Measurements from ENCODE around the gene TARP.

The TARP gene

GRCh38 chr7:38273286-38273995, at the start of gene TARP:
Gene TARP (minus strand): TSS chr7:38273636.
- no peak for DNase-seq (ENCODE audit: low read depth, low spot score)

GRCh38 chr7:38323156-38323555, 49.7 kb upstream of the TARP start:
- no peak for DNase-seq (ENCODE audit: low read depth, low spot score)

- no peak for DNase-seq (ENCODE audit: low read depth, low spot score)
Observed at GRCh38 chr7:38322461-38322860, 49.0 kb upstream of the TARP start.

GRCh38 chr7:38321967-38322366, 48.5 kb upstream of the TARP start:
- DNase-seq (ENCODE audit: low read depth, low spot score), result no peak

- no peak for DNase-seq (ENCODE audit: low read depth, low spot score)
Observed at GRCh38 chr7:38321515-38321944, 48.1 kb upstream of the TARP start.

GRCh38 chr7:38321050-38321449, 47.6 kb upstream of the TARP start:
- DNase-seq (ENCODE audit: low read depth, low spot score), result no peak

GRCh38 chr7:38319873-38320272, 46.4 kb upstream of the TARP start:
- DNase-seq (ENCODE audit: low read depth, low spot score), result no peak

- peak; percentile 96 for DNase-seq (ENCODE audit: low read depth, low spot score)
Observed at GRCh38 chr7:38318803-38319416, 45.5 kb upstream of the TARP start.

GRCh38 chr7:38318241-38318640, 44.8 kb upstream of the TARP start:
- no peak for DNase-seq (ENCODE audit: low read depth, low spot score)

GRCh38 chr7:38317515-38317914, 44.1 kb upstream of the TARP start:
- DNase-seq (ENCODE audit: low read depth, low spot score), result no peak

GRCh38 chr7:38316733-38317360, 43.4 kb upstream of the TARP start:
- no peak for DNase-seq (ENCODE audit: low read depth, low spot score)

GRCh38 chr7:38315410-38315809, 42.0 kb upstream of the TARP start:
- no peak for DNase-seq (ENCODE audit: low read depth, low spot score)

- DNase-seq (ENCODE audit: low read depth, low spot score), result no peak
Observed at GRCh38 chr7:38312821-38313220, 39.4 kb upstream of the TARP start.

- no peak for DNase-seq (ENCODE audit: low read depth, low spot score)
Observed at GRCh38 chr7:38311329-38311937, 38.0 kb upstream of the TARP start.

GRCh38 chr7:38310591-38311101, 37.2 kb upstream of the TARP start:
- DNase-seq (ENCODE audit: low read depth, low spot score), result no peak

- DNase-seq (ENCODE audit: low read depth, low spot score), result no peak
Observed at GRCh38 chr7:38309555-38309954, 36.1 kb upstream of the TARP start.

- DNase-seq (ENCODE audit: low read depth, low spot score), result no peak
Observed at GRCh38 chr7:38308140-38308539, 34.7 kb upstream of the TARP start.

GRCh38 chr7:38307640-38308039, 34.2 kb upstream of the TARP start:
- DNase-seq (ENCODE audit: low read depth, low spot score), result no peak

- no peak for DNase-seq (ENCODE audit: low read depth, low spot score)
Observed at GRCh38 chr7:38306914-38307313, 33.5 kb upstream of the TARP start.

- DNase-seq (ENCODE audit: low read depth, low spot score), result no peak
Observed at GRCh38 chr7:38306171-38306570, 32.7 kb upstream of the TARP start.

GRCh38 chr7:38303866-38304265, 30.4 kb upstream of the TARP start:
- no peak for DNase-seq (ENCODE audit: low read depth, low spot score)

- DNase-seq (ENCODE audit: low read depth, low spot score), result no peak
Observed at GRCh38 chr7:38300175-38300574, 26.7 kb upstream of the TARP start.

Data from ELF-1 (cell line).